HepG2 (cell line): ENCODE data around the gene PCGF5.

ENCODE experiments used
- HDAC2 ChIP-seq: sonication (generic); formaldehyde crosslinking; IDR thresholded peaks from 2 replicates; pipeline ENCODE4 v1.4.0; 2020; ENCODE audit warnings: missing genetic modification reagents
- NR2C2 ChIP-seq: sonication (generic); formaldehyde crosslinking; IDR thresholded peaks from 2 replicates; pipeline ENCODE4 v1.4.0; 2020; ENCODE audit warnings: missing genetic modification reagents, mild to moderate bottlenecking, moderate library complexity, borderline replicate concordance
- POLR2A ChIP-seq, 2 experiments: IDR thresholded peaks; 2 replicates each; pipeline ENCODE4 v1.6.1; 2011; ENCODE audit warnings: low read depth in 2 of 2, low read length in 2 of 2, mild to moderate bottlenecking in 1 of 2, moderate library complexity in 1 of 2; ENCODE audit not compliant: insufficient read depth in 1 of 2
- PRMT3 ChIP-seq: sonication (generic); formaldehyde crosslinking; IDR thresholded peaks from 2 replicates; pipeline ENCODE4 v1.8.1; 2022; ENCODE audit warnings: low read depth, mild to moderate bottlenecking, moderate library complexity, missing genetic modification reagents, borderline replicate concordance
- RFXANK ChIP-seq: IDR thresholded peaks from 2 replicates; pipeline ENCODE4 v1.6.1; 2016
- SMARCE1 ChIP-seq: fragments of 450-650 bp; IDR thresholded peaks from 2 replicates; pipeline ENCODE4 v1.6.1; 2017; ENCODE audit warnings: borderline replicate concordance
- TF ChIP-seq, protein P1 (sequence below): sonication (generic); formaldehyde crosslinking; IDR thresholded peaks from 2 replicates; pipeline ENCODE4 v1.5.0; 2020; ENCODE audit warnings: mild to moderate bottlenecking, missing genetic modification reagents, moderate library complexity

DNA sequence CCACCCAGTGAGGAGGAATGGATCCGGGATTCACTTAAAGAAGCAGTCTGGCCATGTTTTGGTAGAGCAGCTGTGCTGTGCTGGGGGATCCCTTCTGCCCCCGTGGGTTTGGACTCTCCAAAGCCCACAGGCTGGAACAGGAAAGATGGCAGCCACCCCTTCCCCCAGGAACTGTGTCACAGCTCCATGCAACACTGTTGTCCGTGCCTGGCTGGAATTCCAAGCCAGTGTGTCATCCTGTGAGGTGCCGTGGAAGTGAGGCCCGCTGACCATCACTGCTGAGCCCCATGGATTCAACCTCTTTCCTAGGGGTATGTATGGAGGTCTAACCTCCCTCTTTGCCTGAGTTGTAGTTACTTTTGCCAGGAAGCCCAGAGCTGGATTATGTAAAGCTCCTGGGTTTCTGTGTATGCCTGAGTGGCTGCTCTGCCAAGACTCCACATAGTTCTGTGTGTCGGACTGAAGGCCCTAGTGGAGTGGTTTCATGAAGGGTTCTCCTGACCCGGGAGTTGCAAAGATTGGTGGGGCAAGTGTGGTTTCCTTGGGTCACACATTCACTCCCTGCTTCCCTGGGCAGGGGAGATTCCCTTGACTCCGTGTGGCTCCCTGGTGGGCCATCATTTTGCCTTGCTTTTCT lies 35.1 kb upstream of the PCGF5 start:
- TF ChIP-seq POLR2A (IDR thresholded peaks at IDR 0.05; ENCODE audit: insufficient read depth in 1 of 2, low read depth in 2 of 2, low read length in 2 of 2) (no peak), HDAC2 (CRISPR knock-in tag) (no peak), NR2C2 (no peak), SMARCE1 (no peak), PRMT3 (CRISPR knock-in tag) (no peak), RFXANK (CRISPR knock-in tag) (no peak)
- TF ChIP-seq, protein P1, sequence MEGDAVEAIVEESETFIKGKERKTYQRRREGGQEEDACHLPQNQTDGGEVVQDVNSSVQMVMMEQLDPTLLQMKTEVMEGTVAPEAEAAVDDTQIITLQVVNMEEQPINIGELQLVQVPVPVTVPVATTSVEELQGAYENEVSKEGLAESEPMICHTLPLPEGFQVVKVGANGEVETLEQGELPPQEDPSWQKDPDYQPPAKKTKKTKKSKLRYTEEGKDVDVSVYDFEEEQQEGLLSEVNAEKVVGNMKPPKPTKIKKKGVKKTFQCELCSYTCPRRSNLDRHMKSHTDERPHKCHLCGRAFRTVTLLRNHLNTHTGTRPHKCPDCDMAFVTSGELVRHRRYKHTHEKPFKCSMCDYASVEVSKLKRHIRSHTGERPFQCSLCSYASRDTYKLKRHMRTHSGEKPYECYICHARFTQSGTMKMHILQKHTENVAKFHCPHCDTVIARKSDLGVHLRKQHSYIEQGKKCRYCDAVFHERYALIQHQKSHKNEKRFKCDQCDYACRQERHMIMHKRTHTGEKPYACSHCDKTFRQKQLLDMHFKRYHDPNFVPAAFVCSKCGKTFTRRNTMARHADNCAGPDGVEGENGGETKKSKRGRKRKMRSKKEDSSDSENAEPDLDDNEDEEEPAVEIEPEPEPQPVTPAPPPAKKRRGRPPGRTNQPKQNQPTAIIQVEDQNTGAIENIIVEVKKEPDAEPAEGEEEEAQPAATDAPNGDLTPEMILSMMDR (CRISPR knock-in tag) = no peak
